Measurements from ENCODE around the gene HOXD12.

Gene HOXD12, protein sequence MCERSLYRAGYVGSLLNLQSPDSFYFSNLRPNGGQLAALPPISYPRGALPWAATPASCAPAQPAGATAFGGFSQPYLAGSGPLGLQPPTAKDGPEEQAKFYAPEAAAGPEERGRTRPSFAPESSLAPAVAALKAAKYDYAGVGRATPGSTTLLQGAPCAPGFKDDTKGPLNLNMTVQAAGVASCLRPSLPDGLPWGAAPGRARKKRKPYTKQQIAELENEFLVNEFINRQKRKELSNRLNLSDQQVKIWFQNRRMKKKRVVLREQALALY

DNA sequence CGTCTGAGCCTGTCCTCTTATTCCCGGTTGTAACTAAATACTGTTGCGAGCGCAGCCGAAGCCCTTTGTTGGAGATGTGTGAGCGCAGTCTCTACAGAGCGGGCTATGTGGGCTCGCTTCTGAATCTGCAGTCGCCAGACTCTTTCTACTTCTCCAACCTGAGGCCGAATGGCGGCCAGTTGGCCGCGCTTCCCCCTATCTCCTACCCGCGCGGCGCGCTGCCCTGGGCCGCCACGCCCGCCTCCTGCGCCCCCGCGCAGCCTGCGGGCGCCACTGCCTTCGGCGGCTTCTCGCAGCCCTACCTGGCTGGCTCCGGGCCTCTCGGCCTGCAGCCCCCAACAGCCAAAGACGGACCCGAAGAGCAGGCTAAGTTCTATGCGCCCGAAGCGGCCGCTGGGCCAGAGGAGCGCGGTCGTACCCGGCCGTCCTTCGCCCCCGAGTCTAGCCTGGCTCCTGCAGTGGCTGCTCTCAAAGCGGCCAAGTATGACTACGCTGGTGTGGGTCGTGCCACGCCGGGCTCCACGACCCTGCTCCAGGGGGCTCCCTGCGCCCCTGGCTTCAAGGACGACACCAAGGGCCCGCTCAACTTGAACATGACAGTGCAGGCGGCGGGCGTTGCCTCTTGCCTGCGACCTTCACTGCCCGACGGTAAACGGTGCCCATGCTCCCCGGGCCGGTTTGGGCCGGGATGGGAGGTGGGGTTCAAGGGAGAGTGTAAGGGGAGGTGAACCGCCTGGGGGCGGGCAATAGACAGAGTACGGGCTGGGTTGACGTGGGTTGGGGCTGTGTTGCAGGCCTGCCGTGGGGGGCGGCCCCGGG lies at the start of gene HOXD12:
Gene HOXD12 (plus strand): TSS at position 68 of the 819 bp plus-strand sequence. CDS start 7 bp downstream, at position 75.
- H3K9me3 ChIP-seq (ENCODE audit: low read length) = no peaks in the 10 kb centered on the region
- no peak within 1 kb of the TSS for H3K27ac ChIP-seq (ENCODE audit: low read depth, low read length, poor library complexity, severe bottlenecking)
- H4K20me1 ChIP-seq (ENCODE audit: insufficient read depth, low read length) = no peaks in the 10 kb centered on the region
- no peaks in the 10 kb centered on the region for H3K79me2 ChIP-seq (ENCODE audit: insufficient read depth, low read length)
- H3K36me3 ChIP-seq (ENCODE audit: insufficient read depth, low read length) = no peaks in the 10 kb centered on the region
- H3K4me2 ChIP-seq (ENCODE audit: low read length) = no peak within 1 kb of the TSS
- H2AFZ ChIP-seq (ENCODE audit: low read length) = no peak within 1 kb of the TSS
- no peak for TF ChIP-seq EZH2 (IDR thresholded peaks at IDR 0.05; ENCODE audit: borderline replicate concordance, low read length)
- TF ChIP-seq, protein P1, sequence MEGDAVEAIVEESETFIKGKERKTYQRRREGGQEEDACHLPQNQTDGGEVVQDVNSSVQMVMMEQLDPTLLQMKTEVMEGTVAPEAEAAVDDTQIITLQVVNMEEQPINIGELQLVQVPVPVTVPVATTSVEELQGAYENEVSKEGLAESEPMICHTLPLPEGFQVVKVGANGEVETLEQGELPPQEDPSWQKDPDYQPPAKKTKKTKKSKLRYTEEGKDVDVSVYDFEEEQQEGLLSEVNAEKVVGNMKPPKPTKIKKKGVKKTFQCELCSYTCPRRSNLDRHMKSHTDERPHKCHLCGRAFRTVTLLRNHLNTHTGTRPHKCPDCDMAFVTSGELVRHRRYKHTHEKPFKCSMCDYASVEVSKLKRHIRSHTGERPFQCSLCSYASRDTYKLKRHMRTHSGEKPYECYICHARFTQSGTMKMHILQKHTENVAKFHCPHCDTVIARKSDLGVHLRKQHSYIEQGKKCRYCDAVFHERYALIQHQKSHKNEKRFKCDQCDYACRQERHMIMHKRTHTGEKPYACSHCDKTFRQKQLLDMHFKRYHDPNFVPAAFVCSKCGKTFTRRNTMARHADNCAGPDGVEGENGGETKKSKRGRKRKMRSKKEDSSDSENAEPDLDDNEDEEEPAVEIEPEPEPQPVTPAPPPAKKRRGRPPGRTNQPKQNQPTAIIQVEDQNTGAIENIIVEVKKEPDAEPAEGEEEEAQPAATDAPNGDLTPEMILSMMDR (IDR thresholded peaks at IDR 0.05; ENCODE audit: low read length) = no peak
- H3K4me3 ChIP-seq (ENCODE audit: low read depth, low read length, poor library complexity, severe bottlenecking) = no peak within 1 kb of the TSS
- peaks cover 12% of the 10 kb centered on the region for H3K4me1 ChIP-seq (ENCODE audit: insufficient read depth, low read length, severe bottlenecking)
- no peaks in the 10 kb centered on the region for H3K27me3 ChIP-seq (ENCODE audit: insufficient read depth, low read length)
- H3K9ac ChIP-seq (ENCODE audit: low read length) = no peak within 1 kb of the TSS
- H3F3A ChIP-seq (ENCODE audit: insufficient read depth, low read length) = no peaks in the 10 kb centered on the region
- no peaks in the 10 kb centered on the region for H3K9me2 ChIP-seq (ENCODE audit: low read depth, low read length)

DNA sequence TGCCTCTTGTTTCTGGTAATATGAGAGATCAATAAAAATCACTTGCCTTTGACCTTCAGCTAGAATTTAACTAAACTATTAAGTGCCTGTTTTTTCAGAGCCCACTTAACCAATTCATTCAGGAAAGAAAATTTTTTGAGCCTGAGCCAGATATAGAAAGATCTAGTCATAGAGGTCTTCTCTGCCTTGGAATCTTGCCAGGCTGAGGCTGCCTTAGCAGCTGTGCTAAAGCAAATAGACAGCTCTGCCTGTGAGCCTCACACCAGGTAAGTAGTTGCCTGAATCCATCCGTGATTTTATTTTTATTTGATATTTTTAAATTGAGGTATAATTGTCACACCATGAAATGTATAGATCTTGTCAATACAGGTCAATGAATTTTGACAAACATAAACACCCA lies 43.2 kb upstream of the HOXD12 start:
- no peaks in the 10 kb centered on the region for H3K9me3 ChIP-seq (ENCODE audit: low read length)
- no peaks in the 10 kb centered on the region for H3K9me2 ChIP-seq (ENCODE audit: low read depth, low read length)
- H3K4me3 ChIP-seq (ENCODE audit: low read depth, low read length, poor library complexity, severe bottlenecking) = no peak overlapping the region
- H3K4me1 ChIP-seq (ENCODE audit: insufficient read depth, low read length, severe bottlenecking) = no peaks in the 10 kb centered on the region
- H4K20me1 ChIP-seq (ENCODE audit: insufficient read depth, low read length) = no peaks in the 10 kb centered on the region
- TF ChIP-seq, protein P1 (IDR thresholded peaks at IDR 0.05; ENCODE audit: low read length) = no peak
- no peak overlapping the region for H2AFZ ChIP-seq (ENCODE audit: low read length)
- H3K4me2 ChIP-seq (ENCODE audit: low read length) = no peak overlapping the region
- no peak overlapping the region for H3K9ac ChIP-seq (ENCODE audit: low read length)
- no peaks in the 10 kb centered on the region for H3K79me2 ChIP-seq (ENCODE audit: insufficient read depth, low read length)
- no peaks in the 10 kb centered on the region for H3K27me3 ChIP-seq (ENCODE audit: insufficient read depth, low read length)
- H3K27ac ChIP-seq (ENCODE audit: low read depth, low read length, poor library complexity, severe bottlenecking) = no peak overlapping the region
- no peaks in the 10 kb centered on the region for H3K36me3 ChIP-seq (ENCODE audit: insufficient read depth, low read length)
- H3F3A ChIP-seq (ENCODE audit: insufficient read depth, low read length) = 0 out of 2 replicates have a peak, but pooled peaks cover 4% of the 10 kb centered on the region

DNA sequence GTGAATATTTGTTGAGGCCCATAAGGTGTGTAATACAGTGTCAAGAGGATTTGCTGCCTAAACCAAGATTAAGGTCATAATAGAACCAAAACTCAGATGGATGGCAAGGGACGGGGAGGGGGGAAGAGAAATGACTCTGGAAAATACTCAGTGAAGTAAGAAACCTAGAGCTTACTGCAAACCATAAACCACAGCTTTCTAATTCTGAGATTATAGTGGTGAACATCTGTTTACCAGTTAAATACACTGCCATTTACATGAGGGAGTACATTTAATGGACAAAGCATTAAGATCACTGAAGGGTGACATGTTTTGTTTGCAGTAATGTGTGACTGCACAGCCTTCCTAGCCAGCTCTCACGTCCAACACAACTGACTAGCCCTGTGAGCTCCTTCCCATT lies 35.6 kb upstream of the HOXD12 start:
- Histone ChIP-seq H3K4me2 (ENCODE audit: low read length) (no peak overlapping the region), H3K4me1 (ENCODE audit: insufficient read depth, low read length, severe bottlenecking) (no peaks in the 10 kb centered on the region), H2AFZ (ENCODE audit: low read length) (no peak overlapping the region), H3K79me2 (ENCODE audit: insufficient read depth, low read length) (no peaks in the 10 kb centered on the region), H3K36me3 (ENCODE audit: insufficient read depth, low read length) (no peaks in the 10 kb centered on the region), H3K9ac (ENCODE audit: low read length) (no peak overlapping the region), H3K27me3 (ENCODE audit: insufficient read depth, low read length) (no peaks in the 10 kb centered on the region), H3K9me3 (ENCODE audit: low read length) (no peaks in the 10 kb centered on the region), H4K20me1 (ENCODE audit: insufficient read depth, low read length) (no peaks in the 10 kb centered on the region), H3F3A (ENCODE audit: insufficient read depth, low read length) (no peaks in the 10 kb centered on the region), H3K27ac (ENCODE audit: low read depth, low read length, poor library complexity, severe bottlenecking) (no peak overlapping the region), H3K9me2 (ENCODE audit: low read depth, low read length) (no peaks in the 10 kb centered on the region), H3K4me3 (ENCODE audit: low read depth, low read length, poor library complexity, severe bottlenecking) (no peak overlapping the region)
- no peak for TF ChIP-seq EZH2 (IDR thresholded peaks at IDR 0.05; ENCODE audit: borderline replicate concordance, low read length)
- TF ChIP-seq, protein P1 (IDR thresholded peaks at IDR 0.05; ENCODE audit: low read length) = no peak
